Activated B cell treated with CpG ODN at 0.5 μM for 24 hours (primary cell): ENCODE results near the gene PPP2R2C. TPM values are rescaled to one million over a fixed set of nuclear protein-coding genes. Genes with fewer than 3 reads are reported as not detected.

Experiments used
- ATAC-seq: fragments of 200-7000 bp; cut with Tn5 transposase; one replicate; pipeline ENCODE4 v1.10.0; 2021; ENCODE audit warnings: low read depth, mild to moderate bottlenecking, moderate library complexity
- CTCF ChIA-PET: fragments of 350-600 bp; sonication (Branson Sonifier 250); formaldehyde crosslinking; loops from one replicate; lab custom pipeline; 2021; ENCODE audit warnings: antibody characterized with exemption; lab: Charles Lee
- POLR2A ChIA-PET: fragments of 350-600 bp; sonication (Branson Sonifier 250); formaldehyde crosslinking; loops from one replicate; lab custom pipeline; 2021; ENCODE audit warnings: antibody characterized with exemption; lab: Charles Lee
- DNase-seq: peaks from one replicate; pipeline ENCODE4 v3.0.0; 2022
- H3K27ac Mint-ChIP-seq: one replicate; pipeline ENCODE4 v1.8.0; 2020; ENCODE audit warnings: mixed read lengths
- H3K27me3 Mint-ChIP-seq: one replicate; pipeline ENCODE4 v1.8.0; 2021; ENCODE audit warnings: mixed read lengths
- H3K36me3 Mint-ChIP-seq: one replicate; pipeline ENCODE4 v1.8.0; 2021; ENCODE audit warnings: low read depth, mixed read lengths
- H3K4me1 Mint-ChIP-seq: one replicate; pipeline ENCODE4 v1.8.0; 2021; ENCODE audit warnings: mixed read lengths
- H3K4me3 Mint-ChIP-seq: one replicate; pipeline ENCODE4 v1.8.0; 2020; ENCODE audit warnings: mild to moderate bottlenecking, mixed read lengths
- H3K9me3 Mint-ChIP-seq: one replicate; pipeline ENCODE4 v1.8.0; 2020; ENCODE audit warnings: mixed read lengths
- CTCF ChIP-seq: fragments of 200-600 bp; IDR thresholded peaks from one replicate; pipeline ENCODE4 v1.8.0; 2022; ENCODE audit warnings: antibody characterized with exemption, mild to moderate bottlenecking
- intact Hi-C: fragments of 100-400 bp; cut with micrococcal nuclease; formaldehyde crosslinking; loops from one replicate; pipeline ENCODE4 v1.15.1; 2024
- total RNA-seq: library from RNA; stranded (reverse); gene quantifications from 2 replicates; pipeline ENCODE4 v1.2.3, GENCODE V29; 2022

Gene PPP2R2C
- total RNA-seq, 1 donor from 2014 or later, result not detected

- intact Hi-C loops, result no loop called here
- DNase-seq (no peak), ATAC-seq (no peak)
- no peaks in the 10 kb centered on the region for H3K9me3 Mint-ChIP-seq
- no peak for TF ChIP-seq CTCF
- H3K36me3 Mint-ChIP-seq, result peaks cover 25% of the 10 kb centered on the region
- H3K4me3 Mint-ChIP-seq, result no peak overlapping the region
- ChIA-PET POLR2A (no interaction called here), CTCF (no interaction called here)
- H3K27me3 Mint-ChIP-seq, result no peaks in the 10 kb centered on the region
- H3K4me1 Mint-ChIP-seq, result no peaks in the 10 kb centered on the region
- H3K27ac Mint-ChIP-seq, result no peak overlapping the region
Observed at GRCh38 chr4:6300359-6300758, 172.1 kb downstream of the PPP2R2C start.

- no peaks in the 10 kb centered on the region for H3K9me3 Mint-ChIP-seq
- intact Hi-C loops, result no loop called here
- peaks cover 30% of the 10 kb centered on the region for H3K36me3 Mint-ChIP-seq
- TF ChIP-seq CTCF, result no peak
- H3K27ac Mint-ChIP-seq, result no peak overlapping the region
- POLR2A ChIA-PET, result no interaction called here
- CTCF ChIA-PET, result no interaction called here
- no peak overlapping the region for H3K4me3 Mint-ChIP-seq
- no peak for DNase-seq
- H3K4me1 Mint-ChIP-seq, result no peaks in the 10 kb centered on the region
- no peaks in the 10 kb centered on the region for H3K27me3 Mint-ChIP-seq
- ATAC-seq, result no peak
Observed at GRCh38 chr4:6299875-6300274, 172.5 kb downstream of the PPP2R2C start.

- Mint-ChIP-seq H3K27ac (no peak overlapping the region), H3K9me3 (no peaks in the 10 kb centered on the region), H3K36me3 (peaks cover 30% of the 10 kb centered on the region), H3K4me1 (no peaks in the 10 kb centered on the region), H3K4me3 (no peak overlapping the region), H3K27me3 (no peaks in the 10 kb centered on the region)
- ATAC-seq (no peak), DNase-seq (no peak)
- ChIA-PET POLR2A (no interaction called here), CTCF (no interaction called here)
- TF ChIP-seq CTCF, result no peak
- intact Hi-C loops, result no loop called here
Observed at GRCh38 chr4:6298852-6299251, 173.6 kb downstream of the PPP2R2C start.

- ATAC-seq, result no peak
- Mint-ChIP-seq H3K4me3 (no peak overlapping the region), H3K27me3 (no peaks in the 10 kb centered on the region), H3K27ac (no peak overlapping the region), H3K9me3 (no peaks in the 10 kb centered on the region), H3K36me3 (peaks cover 30% of the 10 kb centered on the region), H3K4me1 (no peaks in the 10 kb centered on the region)
- no peak for TF ChIP-seq CTCF
- intact Hi-C loops, result no loop called here
- CTCF ChIA-PET, result no interaction called here
- no peak for DNase-seq
- POLR2A ChIA-PET, result no interaction called here
Observed at GRCh38 chr4:6298035-6298434, 174.4 kb downstream of the PPP2R2C start.

- no peak for DNase-seq
- POLR2A ChIA-PET, result no interaction called here
- ATAC-seq, result no peak
- no peak overlapping the region for H3K4me3 Mint-ChIP-seq
- H3K9me3 Mint-ChIP-seq, result no peaks in the 10 kb centered on the region
- H3K4me1 Mint-ChIP-seq, result no peaks in the 10 kb centered on the region
- TF ChIP-seq CTCF, result no peak
- H3K27ac Mint-ChIP-seq, result no peak overlapping the region
- CTCF ChIA-PET, result no interaction called here
- no peaks in the 10 kb centered on the region for H3K27me3 Mint-ChIP-seq
- H3K36me3 Mint-ChIP-seq, result peaks cover 25% of the 10 kb centered on the region
- intact Hi-C loops, result no loop called here
Observed at GRCh38 chr4:6297266-6297815, 175.1 kb downstream of the PPP2R2C start.
